GM21526 (cell line): ENCODE data around the gene B3GAT2.

Experiments used
- ATAC-seq: cut with Tn5 transposase; IDR thresholded peaks from one replicate; pipeline ENCODE4 v1.9.1; 2021; ENCODE audit warnings: moderate library complexity; ENCODE audit not compliant: unreplicated experiment, low FRiP score

The B3GAT2 gene

GRCh38 chr6:70901324-70901723, 55.5 kb downstream of the B3GAT2 start:
- no peak for ATAC-seq

- no peak for ATAC-seq
Measured at GRCh38 chr6:70900047-70900446, 56.8 kb downstream of the B3GAT2 start.

- no peak for ATAC-seq
Measured at GRCh38 chr6:70894001-70894400, 62.9 kb downstream of the B3GAT2 start.

GRCh38 chr6:70889270-70889669, 67.6 kb downstream of the B3GAT2 start:
- no peak for ATAC-seq

- no peak for ATAC-seq
Measured at GRCh38 chr6:70886661-70887060, 70.2 kb downstream of the B3GAT2 start.

DNA sequence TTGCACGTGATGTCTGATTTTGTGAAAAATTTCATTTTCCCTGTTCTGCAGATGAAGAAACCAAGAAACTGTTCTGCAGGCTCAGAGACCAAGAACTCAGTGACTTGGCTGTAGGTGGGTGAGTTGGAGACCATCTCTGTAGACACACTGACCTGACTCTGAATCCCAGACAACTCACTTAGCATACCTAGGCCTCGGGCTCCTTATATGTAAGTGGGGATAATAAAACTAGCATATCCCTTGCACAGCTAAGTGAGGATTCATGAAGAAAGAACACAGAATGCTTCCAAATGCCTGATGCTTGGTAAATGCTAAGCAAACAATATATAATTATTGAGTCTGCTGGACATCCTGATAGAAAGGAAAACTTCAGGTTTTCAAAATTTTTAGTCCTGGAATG, 70.8 kb downstream of the B3GAT2 start:
- no peak for ATAC-seq

DNA sequence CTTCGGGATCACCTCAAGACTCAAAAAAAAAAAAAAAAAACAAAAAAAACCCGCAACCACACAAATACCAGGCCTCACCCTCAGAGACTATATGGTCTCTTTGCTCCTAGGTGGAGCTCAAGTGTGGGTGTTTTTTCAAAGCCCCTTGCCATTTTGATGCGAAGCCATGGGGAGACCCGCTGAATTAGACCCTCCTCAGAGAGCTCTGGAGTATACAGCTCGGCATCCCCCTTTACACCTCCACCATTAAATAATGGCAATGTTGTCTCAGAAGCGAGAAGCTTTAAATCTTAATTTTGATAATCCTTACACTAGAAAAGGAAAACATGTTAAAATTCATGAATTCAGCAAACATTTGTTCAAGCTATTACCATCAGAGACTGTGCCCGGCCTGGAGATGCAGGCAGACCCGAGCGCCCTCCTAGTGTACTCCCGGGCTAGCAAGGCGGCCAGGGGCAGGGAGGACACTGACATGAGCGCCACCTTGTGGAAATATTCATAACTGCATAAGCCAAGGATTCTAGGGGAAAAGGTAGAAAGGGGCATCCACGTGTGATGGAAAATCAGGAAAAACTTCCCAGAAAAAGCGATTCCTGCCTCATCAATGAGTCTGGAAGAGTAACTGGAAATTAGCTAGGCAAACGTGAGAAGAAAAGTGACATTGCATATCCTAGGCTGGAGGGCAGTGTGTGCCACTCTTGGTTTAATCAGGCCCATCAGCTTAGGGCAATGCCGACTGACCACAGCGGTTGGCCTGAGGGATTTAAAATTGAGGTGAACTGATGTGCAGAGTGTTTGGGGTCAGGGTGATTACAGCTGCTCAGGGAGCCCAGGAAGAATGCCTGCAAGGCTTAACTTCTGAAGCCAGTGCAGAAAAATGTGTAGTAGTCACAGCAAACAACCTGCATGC, 72.5 kb downstream of the B3GAT2 start:
- peak; percentile 81 for ATAC-seq

DNA sequence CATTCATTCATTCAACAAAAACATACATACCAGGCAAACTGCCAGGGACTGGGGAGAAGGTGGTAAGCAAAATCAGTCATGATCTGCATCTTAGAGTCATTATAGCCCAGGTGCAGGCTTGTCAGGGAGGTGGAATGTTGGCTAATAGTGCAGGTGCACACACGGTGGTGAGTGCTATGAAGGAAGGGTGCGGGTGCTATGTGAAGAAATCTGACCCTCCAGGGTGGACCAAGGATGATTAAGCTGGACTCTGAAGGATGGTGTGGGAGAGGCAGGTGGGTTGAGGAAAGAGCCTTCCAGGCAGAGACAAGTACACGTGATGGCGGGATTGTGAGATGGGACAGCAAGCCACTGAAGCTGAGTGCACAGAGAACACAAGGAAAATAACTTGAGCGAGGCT, 77.4 kb downstream of the B3GAT2 start:
- ATAC-seq = no peak

GRCh38 chr6:70874181-70874913, 82.5 kb downstream of the B3GAT2 start:
- no peak for ATAC-seq

DNA sequence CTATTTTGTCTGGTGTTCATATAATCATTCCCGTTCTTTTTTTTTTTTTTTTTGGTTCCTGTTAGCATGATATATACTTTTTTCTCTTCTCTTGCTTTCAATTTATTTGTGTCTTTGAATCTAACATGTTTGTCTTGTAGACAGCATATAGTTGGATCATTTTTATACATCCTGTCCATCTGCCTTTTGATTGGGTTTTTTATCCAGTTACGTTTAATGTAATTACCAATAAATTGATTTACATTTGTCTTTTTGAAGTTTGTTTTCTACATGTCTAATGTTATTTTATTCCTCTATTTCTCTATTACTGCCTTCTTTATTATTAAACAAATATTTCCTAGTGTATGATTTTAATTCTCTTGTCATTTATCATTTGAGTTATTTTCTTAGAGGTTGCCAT, 84.4 kb downstream of the B3GAT2 start:
- no peak for ATAC-seq

GRCh38 chr6:70864401-70864800, 92.5 kb downstream of the B3GAT2 start:
- ATAC-seq = no peak

DNA sequence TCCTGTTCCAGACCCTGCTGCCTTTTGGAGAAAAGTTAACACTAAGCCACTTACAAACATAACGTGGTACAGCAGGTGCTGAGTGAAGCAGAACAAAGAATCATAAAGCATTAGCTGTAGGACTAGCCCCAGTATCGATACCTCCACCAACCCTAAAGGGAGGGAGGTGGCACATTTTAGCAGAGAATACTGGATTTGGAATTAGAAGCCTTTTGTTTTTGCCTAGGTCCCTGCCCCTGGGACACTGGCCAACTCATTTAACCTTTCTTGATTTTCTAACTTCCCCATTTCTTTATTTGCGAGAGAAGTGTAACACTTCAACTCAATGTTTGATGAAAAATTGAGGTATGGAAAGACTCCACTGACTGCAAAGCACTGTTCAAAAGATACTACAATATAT, 93.5 kb downstream of the B3GAT2 start:
- no peak for ATAC-seq

- no peak for ATAC-seq
Measured at GRCh38 chr6:70860920-70861319, 95.9 kb downstream of the B3GAT2 start.

GRCh38 chr6:70860045-70860444, 96.8 kb downstream of the B3GAT2 start:
- no peak for ATAC-seq

- peak; percentile 100 for ATAC-seq
Measured at GRCh38 chr6:70857387-70858077, 99.3 kb downstream of the B3GAT2 start.

- no peak for ATAC-seq
Measured at GRCh38 chr6:70852667-70853246, 104.1 kb downstream of the B3GAT2 start.

DNA sequence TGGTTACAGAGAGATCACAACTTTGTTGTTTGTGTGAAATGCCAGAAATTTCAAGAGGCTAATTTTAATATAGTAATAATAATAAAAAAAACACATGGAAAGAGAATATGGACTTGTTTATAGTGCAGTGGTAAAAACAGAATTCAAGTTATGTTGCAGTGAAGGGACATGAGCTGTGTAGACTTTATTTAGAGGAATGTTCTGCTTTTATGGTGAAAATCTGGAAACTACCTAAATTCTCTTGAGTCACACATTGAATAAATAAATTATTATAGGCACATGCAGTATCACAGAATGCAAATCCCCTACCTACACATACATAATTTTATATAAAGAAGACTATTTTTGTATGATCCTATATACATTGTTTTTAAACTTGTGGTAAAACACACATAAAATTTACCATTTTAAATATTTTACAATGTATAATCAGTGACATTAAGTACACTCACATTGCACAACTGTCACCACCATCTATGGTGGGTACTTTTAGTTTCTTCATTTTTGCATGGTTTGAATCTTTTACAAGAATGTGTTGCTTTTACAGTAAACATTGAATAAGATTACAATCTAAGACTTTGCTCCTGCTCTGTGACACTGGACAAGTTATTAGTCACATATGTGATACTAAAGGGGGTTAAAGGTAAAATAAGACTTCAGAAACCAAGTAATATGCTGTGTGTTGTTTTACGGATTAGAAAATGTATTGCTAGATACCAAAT, 107.4 kb downstream of the B3GAT2 start:
- no peak for ATAC-seq

GRCh38 chr6:70847106-70848084, 109.5 kb downstream of the B3GAT2 start:
- ATAC-seq = no peak

DNA sequence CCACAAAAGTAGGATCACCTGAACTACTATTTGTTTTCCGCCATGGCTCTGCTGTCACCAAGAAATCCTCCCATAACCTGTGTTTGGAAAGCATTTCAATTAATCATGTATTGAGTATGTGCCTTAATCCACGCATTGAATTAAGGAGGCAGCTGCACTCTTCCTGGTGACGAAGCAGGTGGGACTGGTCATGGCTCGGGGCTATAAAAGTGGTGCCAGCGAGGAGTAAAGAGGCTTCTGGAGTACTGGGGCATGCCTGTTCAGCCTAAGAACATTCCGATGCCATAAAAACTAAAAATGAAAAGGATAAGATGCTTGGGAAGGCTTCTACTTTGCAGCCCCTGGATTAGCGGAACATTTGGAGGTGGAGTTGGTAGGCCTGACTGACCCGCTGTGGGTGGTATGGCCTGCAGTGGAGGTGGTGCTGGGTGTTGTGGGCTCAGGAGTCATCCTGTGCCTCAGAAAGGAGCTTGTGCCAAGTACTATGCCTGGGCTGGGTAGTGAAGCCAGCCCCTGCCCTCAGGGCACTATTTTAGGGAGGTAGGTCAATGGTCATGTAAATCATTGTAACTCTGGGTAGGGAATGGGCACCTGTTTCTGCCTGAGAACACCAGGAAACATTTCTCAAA, 110.5 kb downstream of the B3GAT2 start:
- no peak for ATAC-seq
